Stimulated activated CD4-positive, alpha-beta T cell treated with anti-CD3 and anti-CD28 coated beads, Interleukin-15, amount 100 ng/mL, for 1 hour (primary cell): ENCODE results near the gene MTF2.

ENCODE experiments used
- DNase-seq, 2 donors: peaks; one replicate each; pipeline ENCODE4 v3.0.0-alpha.2; 2020; ENCODE audit warnings: low read depth in 1 of 2, low spot score in 1 of 2

MTF2 gene

DNA sequence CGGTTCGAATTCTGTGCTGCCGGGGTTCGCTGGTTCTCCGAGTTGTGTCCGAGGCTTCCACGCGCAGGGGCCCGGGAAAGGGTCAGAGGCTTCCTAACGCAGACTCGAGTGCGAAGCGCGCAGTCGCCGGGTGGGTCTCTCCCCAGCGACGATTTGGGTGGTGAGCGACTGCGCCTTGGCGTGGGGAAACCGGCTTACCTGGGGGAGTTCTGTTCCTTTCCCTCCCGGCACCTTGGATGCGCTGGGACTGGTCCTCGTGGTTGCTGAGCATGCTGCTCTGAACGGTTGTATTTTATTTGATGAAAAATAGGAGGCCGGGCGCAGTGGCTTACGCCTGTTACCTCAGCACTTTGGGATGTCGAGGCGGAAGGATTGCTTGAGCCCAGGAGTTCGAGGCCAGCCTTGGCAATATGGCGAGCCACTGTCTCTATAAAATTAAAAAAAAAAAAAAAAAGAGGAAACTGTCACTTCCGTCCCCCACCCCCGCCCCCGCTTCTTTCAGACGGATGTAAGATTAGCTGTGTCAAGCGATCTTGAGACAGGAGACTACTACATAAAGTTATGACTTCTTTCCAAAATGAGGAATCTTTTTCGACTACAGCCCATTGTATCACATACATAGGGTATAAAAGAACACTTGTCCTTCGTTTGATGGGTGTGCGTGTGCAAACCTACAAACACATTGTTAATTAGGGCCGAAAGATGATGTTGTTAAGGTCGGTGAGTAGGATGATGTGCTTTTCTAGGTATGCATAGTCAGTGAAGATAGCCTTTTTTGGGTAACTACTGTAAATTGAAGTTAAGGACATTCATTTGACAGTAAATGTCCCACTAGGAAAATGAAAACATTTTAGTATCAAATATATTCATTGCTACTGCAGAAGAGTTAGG is 101.9 kb downstream of the MTF2 start, which contains the start of gene CCDC18:
Gene CCDC18 (plus strand): TSS at position 2 of the 891 bp plus-strand sequence. CDS start 2,638 bp downstream, outside the sequence.
- peak in 1 of 2 donors; percentile 22 for DNase-seq

DNA sequence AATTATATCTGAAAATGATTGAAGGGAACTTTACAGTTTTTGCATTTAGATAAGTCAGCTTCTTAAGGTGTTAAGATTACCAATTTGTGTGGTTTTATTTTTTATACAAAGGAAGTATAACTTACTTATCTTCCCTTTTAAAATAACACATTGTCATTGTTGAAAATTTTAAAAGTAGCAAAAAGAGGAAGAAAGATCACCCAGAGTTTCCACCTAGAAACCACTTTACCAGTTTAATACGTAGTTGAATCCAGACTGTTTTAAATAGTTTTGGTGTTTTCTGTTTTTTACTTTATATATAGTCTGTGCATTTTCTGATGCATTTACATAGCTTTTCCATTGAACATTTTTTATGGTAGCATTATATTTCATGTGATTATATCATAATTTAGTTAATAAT is 107.6 kb downstream of the MTF2 start:
- no peak for DNase-seq
